GM12865 (cell line): ENCODE measurements around the gene VWF.

Experiments
- DNase-seq: peaks from one replicate; pipeline ENCODE4 v3.0.0; 2010; ENCODE audit warnings: low read depth
- H3K4me3 ChIP-seq: 2 replicates; pipeline ENCODE4 v1.5.1; 2011; ENCODE audit warnings: mild to moderate bottlenecking, low read depth, low read length, control low read depth
- CTCF ChIP-seq: IDR thresholded peaks from 2 replicates; pipeline ENCODE4 v1.5.1; 2011; ENCODE audit warnings: low read length, control low read depth, low read depth, inconsistent platforms; ENCODE audit not compliant: insufficient read depth; ENCODE audit errors: missing control alignments

The VWF gene

GRCh38 chr12:6084261-6084968 is 40.1 kb downstream of the VWF start:
- no peak for DNase-seq
- H3K4me3 ChIP-seq, result no peak overlapping the region
- TF ChIP-seq CTCF, result no peak

GRCh38 chr12:6083601-6084000 is 40.9 kb downstream of the VWF start:
- no peak for TF ChIP-seq CTCF
- DNase-seq, result no peak

GRCh38 chr12:6082613-6083012 is 41.9 kb downstream of the VWF start:
- H3K4me3 ChIP-seq, result no peak overlapping the region
- TF ChIP-seq CTCF, result no peak
- no peak for DNase-seq

More at GRCh38 chr12:6083601-6084000, 40.9 kb downstream of the VWF start:
- no peak overlapping the region for H3K4me3 ChIP-seq

GRCh38 chr12:6080149-6081045 is 44.1 kb downstream of the VWF start:
- TF ChIP-seq CTCF, result no peak
- no peak overlapping the region for H3K4me3 ChIP-seq
- no peak for DNase-seq

GRCh38 chr12:6078398-6079096 is 45.9 kb downstream of the VWF start:
- H3K4me3 ChIP-seq, result no peak overlapping the region
- no peak for DNase-seq
- TF ChIP-seq CTCF, result no peak

GRCh38 chr12:6077692-6078083 is 46.8 kb downstream of the VWF start:
- TF ChIP-seq CTCF, result no peak
- DNase-seq, result no peak

More at GRCh38 chr12:6077692-6078083, 46.8 kb downstream of the VWF start:
- no peak overlapping the region for H3K4me3 ChIP-seq
